Hair follicle dermal papilla cell (primary cell): ENCODE results near the gene MEIOSIN. TPM values are rescaled to one million over a fixed set of nuclear protein-coding genes. Genes with fewer than 3 reads are reported as not detected.

ENCODE experiments used
- total RNA-seq: library from RNA; depleted of rRNA; stranded (reverse); fragments of >200 nt; gene quantifications from 2 replicates; pipeline ENCODE4 v1.2.3, GENCODE V29; 2012

Gene MEIOSIN, protein sequence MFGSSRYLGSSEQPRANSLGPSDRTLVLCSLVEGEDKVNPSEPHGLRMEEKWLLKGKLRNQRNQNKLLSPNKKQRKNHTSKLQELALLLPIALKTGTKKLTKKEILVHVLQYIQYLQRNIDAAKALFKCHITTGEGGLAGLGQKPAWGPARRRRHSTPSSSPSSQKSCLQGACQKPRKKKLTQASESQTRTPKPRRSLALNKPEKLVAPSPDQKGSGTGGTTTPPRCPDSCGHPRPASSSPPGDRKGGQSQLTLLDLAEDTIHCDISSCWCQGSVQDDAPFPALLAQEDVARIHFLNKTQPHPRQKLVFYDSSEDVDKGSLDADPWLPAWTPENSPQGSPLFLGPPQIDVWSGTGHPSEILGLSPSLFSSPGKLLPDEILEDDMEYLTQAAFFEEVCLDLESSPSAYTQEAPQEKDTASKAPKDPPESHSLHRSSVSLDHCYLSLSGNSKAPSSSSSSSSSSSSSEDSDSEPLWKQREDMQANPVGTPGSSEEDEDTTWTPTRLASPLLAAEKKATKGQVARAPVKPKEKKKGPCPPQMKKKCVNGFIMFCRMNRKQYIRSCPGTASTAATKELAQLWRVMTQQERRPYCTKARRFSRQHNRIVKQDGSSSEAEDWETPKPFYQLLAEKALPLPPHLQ
- total RNA-seq, result not detected in 2 replicates

DNA sequence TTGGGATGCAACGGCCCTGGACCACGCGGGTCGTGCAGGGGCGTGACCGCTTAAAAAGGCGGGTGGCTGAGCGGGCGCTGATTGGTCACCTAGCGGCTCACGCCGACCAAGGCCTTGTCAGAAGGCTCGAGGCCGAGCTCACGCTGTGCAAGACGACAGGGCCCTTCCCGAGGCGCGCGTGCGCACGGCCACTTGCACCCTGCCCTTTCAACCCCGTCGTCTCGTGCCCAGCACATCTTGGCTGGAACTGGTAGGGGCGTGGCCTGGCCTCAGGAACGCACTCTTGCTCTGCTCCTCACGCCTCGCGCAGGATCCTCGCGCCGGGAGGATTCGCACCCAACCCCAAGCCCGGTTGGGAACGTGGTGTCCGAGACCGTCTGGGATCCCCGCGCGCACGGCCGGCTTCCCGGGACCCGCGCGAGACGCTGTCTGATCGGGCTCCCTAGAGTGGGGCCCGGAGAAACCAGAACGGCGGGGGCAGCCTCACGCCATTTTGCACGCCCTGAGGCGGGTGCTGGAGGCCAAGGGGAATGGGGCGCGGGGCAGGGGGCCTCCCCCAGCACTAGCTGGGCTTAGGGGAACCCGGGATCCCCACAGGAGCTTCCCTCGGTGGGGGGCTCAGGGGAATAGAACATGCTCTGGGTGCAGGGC is at the start of gene MEIOSIN:
Gene MEIOSIN (plus strand): TSS at position 280 of the 651 bp plus-strand sequence. CDS start 1,938 bp downstream, outside the sequence.

DNA sequence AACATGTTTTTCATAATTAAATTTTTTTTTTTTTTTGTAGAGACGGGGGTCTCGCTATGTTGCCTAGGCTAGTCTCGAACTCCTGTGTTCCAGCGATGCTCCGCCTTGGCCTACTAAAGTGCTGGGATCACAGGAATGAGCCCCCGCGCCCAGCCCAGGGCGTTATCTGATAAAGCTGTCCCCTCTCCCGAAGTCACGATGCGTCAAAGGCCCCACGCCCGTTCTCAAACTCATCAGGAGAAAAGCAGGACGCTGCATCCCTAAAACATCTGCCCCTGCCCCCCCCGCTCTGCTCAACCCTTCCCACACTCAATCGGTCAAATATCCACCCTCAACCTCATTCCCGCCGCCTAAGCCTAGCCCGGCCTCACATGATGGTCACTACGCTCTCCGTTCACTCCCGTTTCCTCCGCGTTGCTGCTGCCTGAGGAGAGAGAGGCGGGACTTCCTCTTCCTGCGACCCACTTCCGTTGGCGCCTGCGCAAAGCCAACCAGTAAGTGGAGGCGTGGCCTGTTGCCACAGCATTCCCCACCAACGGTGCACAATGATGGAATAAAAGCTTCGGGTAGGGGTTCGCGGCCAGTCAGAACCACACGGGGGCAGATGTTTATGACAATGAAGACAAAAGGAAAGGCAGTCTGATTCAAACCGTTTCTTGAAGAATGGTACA is 41.6 kb upstream of the MEIOSIN start, which contains the start of gene SNRPD2:
Gene SNRPD2 (minus strand): TSS at position 438 of the 671 bp plus-strand sequence. CDS start 65 bp downstream, at position 373.

DNA sequence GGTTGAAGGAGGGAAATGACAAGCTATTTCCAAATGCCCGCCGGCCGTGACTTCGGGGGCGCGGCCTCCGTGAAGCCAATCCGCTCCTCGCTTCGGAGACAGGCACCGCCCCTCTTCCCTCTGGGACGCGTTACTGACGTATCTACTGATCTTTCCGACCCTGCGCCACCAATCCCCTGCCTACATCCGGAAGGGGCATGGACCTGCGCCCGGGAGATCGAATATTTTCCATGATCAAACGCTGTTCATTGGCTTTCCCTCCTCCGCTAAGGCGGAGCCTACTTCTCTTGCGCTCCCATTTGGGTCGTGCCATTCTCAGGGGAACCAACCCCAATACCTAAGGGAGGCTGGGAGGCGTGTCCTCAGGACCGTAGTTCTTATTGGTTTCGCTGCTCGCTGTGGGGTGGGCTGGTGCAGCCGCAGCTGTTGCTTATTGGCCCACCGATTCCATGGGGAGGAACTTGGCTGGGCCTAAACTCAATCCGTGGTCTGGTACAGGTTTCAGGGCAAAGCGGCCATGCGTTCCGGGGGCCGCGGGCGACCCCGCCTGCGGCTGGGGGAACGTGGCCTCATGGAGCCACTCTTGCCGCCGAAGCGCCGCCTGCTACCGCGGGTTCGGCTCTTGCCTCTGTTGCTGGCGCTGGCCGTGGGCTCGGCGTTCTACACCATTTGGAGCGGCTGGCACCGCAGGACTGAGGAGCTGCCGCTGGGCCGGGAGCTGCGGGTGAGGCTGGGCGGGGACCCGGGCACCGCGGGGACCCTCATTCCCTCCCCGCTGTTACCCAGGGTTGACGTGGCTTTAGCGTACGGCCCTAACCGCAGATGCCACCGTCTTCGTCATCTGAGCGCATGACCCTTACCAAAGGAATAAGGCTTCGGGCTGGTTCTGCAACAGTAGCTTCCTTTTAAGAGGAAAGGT is 40.8 kb upstream of the MEIOSIN start, which contains the start of gene QPCTL:
Gene QPCTL (plus strand): TSS at position 480 of the 919 bp plus-strand sequence. CDS start 38 bp downstream, at position 518.

DNA sequence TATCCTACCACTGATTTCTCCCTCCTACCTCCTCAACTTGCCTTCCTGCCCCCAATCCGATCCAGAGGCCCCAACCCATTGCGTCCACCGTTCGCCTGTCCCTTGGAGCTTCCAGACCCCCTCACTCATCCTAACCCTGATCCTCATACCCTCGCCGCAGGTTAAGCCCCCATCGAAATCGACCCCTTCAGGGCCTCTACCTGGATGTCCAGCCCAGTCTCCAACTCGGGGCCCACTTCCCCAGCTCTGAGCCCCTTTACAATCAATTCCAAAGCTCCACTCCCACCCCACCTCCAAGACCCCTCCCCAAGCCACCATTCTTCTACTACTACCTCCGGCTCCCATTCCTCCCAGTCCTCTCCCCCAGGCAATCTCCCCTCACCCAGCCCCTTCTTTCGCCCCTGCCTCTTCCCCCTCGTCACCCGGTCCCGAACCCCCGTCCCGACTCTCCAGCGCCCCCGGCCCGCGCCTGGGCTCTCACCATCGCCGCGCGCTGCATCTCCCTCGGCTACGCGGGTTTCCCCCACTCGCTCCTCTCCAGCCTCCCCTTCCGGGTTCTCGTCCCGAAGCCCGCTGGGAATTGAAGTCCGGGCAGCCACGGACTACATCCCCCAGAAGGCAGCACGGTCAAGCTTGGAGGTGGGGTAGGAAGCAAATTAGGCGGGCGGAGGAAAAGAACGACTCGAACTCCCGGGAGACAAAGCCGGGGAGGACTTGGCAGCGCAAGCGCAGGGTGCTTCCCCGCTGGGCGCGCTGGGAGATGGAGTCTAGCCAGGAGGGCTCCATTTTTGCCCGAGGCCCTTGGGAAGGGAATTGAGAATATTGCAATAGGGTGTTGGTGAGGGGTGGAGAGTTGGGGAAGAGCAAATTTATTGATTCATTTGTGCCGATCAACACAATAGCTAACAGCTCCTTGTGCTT is 2.6 kb upstream of the MEIOSIN start, which contains the start of gene FBXO46:
Gene FBXO46 (minus strand): TSS at position 529 of the 921 bp plus-strand sequence. CDS start 17,401 bp downstream, outside the sequence.

DNA sequence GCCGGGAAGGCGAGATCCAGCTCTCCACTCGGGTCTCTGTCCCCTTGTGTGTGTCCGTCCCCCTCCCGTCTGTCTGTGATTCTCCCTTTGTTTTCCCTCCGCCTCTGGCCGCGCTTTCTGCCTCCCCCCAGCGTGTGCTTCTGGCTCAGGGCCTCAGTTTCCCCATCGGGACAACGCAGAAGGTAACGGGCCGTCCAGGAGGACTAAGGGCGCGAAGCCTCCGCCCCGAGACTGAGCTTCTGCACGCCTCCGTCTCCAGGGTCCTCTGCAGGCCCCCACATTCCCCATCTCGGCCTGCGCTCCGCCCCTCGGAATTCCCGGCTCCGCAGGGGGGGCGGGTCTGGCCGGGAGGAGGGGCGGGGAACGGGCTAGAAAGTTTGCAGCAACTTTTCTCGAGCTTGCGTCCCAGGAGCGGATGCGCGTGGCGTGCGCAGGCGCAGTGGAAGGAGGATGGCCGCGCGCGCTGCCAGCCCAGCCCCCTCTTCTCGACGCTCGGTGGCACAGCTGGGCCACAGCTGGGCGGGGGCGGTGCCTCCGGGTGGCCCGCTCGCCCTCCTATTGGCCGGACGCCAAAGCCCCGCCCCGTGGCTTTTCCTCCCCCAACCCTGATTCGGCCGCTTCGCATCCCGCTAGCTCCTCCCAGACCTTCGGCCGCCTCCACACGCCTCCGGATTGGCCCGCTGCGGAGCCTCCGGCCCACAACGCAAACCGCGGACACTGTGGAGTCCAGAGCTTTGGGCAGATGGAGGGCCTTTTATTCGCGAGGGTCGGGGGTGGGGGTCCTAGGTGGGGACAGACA is 35.9 kb downstream of the MEIOSIN start, which contains the start of gene SIX5:
Gene SIX5 (minus strand): TSS at position 269 of the 799 bp plus-strand sequence. CDS start 408 bp downstream, outside the sequence.

DNA sequence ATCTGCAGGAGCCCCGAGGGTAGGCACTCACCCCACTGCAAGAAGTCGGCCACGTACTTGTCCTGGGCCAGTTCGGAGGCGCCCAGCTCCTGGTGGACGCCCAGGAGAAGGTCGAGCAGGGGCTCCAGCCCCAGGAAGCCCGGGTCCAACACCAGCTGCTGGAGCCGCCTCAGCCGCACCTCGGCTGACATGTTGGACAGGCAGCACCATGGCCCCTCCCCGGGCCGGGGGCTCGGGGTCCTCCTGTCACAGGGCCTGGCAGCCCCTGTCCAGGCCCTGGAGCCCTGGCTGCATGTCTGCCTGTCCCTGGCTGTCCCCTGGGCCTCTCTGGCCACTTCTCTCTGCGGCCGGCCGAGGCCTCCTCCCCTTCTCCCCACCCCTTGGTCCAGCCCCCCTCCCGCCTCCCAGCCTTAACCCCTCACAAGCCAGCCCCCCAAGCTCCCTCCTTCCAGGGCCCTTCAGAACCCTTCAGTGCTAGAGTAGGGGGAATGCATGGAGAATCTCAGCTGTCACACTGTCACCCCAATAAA is 49.0 kb downstream of the MEIOSIN start, which contains the start of gene DMPK:
Gene DMPK (minus strand): TSS at position 329 of the 530 bp plus-strand sequence. CDS start 138 bp downstream, at position 191.

DNA sequence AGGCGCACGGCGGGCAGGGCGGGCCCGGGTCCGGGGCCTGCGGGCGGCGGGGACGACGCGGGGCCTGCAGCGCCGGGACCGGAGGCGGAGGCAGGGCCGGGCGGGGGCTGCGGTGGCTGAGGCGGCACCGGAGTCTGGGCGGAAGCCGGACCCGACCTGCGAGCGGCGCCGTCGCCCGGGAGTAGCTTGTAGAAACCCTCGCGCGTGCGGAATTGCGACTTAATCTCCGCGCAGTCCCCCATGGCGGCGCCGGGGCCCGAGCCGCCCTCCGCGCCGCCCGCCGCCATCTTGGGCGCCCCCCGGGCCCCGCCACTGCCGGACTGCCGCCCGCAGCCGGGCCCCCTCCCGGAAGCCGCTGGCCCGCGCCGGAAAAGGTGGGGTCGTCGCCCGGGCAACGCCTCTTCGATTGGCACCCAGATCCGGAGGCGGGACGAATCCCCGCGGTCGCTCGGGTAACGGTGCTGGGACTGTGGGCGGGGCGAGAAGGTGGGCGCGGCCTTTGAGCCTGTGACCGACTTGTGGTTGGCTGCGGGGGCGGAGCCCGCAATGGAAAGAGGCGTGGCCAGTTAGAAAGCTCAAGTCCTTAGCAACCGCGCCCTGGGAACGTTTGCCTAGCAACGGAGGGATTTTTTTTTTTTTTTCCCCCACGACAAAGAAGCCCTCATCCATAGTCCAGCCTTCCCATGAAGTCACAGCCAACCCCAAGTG is 59.4 kb downstream of the MEIOSIN start, which contains the start of gene DMWD:
Gene DMWD (minus strand): TSS at position 376 of the 708 bp plus-strand sequence. CDS start 89 bp downstream, at position 287.

Other genes with a start within 250 kb of the MEIOSIN start
- gene RTN2, start 236.4 kb upstream of the MEIOSIN start, total RNA-seq, result 11.0 and 16.0 TPM in 2 replicates
- gene PPM1N, start 235.0 kb upstream of the MEIOSIN start, total RNA-seq, result 0.61 and 1.8 TPM in 2 replicates
- 116 and 135 TPM in 2 replicates for gene VASP, start 226.0 kb upstream of the MEIOSIN start, total RNA-seq
- gene OPA3, start 148.6 kb upstream of the MEIOSIN start, total RNA-seq, result 12.0 and 16.3 TPM in 2 replicates
- gene GPR4, start 131.2 kb upstream of the MEIOSIN start, total RNA-seq, result not detected in 2 replicates
- gene EML2, start 94.0 kb upstream of the MEIOSIN start, total RNA-seq, result 25.2 and 27.0 TPM in 2 replicates
- 0.49 TPM in 1 of 2 replicates, not detected in the other for gene GIPR, start 65.2 kb upstream of the MEIOSIN start, total RNA-seq
- 116 and 182 TPM in 2 replicates for gene SNRPD2, start 41.5 kb upstream of the MEIOSIN start, total RNA-seq
- 21.7 and 23.0 TPM in 2 replicates for gene QPCTL, start 40.8 kb upstream of the MEIOSIN start, total RNA-seq
- gene FBXO46, start 2.5 kb upstream of the MEIOSIN start, total RNA-seq, result 8.8 and 9.7 TPM in 2 replicates
- 15.3 and 17.2 TPM in 2 replicates for gene SIX5, start 35.8 kb downstream of the MEIOSIN start, total RNA-seq
- 115 and 129 TPM in 2 replicates for gene DMPK, start 49.1 kb downstream of the MEIOSIN start, total RNA-seq
- gene DMWD, start 59.4 kb downstream of the MEIOSIN start, total RNA-seq, result 67.4 and 90.9 TPM in 2 replicates
- gene RSPH6A, start 81.9 kb downstream of the MEIOSIN start, total RNA-seq, result 0.16 and 0.24 TPM in 2 replicates
- 42.0 and 44.0 TPM in 2 replicates for gene SYMPK, start 129.7 kb downstream of the MEIOSIN start, total RNA-seq
- not detected in 2 replicates for gene FOXA3, start 130.9 kb downstream of the MEIOSIN start, total RNA-seq
- 41.0 and 44.3 TPM in 2 replicates for gene IRF2BP1, start 152.7 kb downstream of the MEIOSIN start, total RNA-seq
- gene MYPOP, start 169.2 kb downstream of the MEIOSIN start, total RNA-seq, result 1.6 and 2.4 TPM in 2 replicates
- gene NANOS2, start 181.3 kb downstream of the MEIOSIN start, total RNA-seq, result not detected in 2 replicates
- gene NOVA2, start 240.4 kb downstream of the MEIOSIN start, total RNA-seq, result not detected in 2 replicates